Psoas muscle (tissue), 8 donors: ENCODE data around the gene FXYD5. TPM values are rescaled to one million over a fixed set of nuclear protein-coding genes. Genes with fewer than 3 reads are reported as not detected.
A peak's percentile ranks its signal among the peaks of the same experiment; 100 is the strongest.
"Not testable (repeated sequence)": the region's sequence is repeated elsewhere in the genome, so short reads cannot be mapped to it uniquely, and the experiment has no call there.

Experiments used
- ATAC-seq, 4 donors: fragments of 200-7000 bp; cut with Tn5 transposase; one replicate each; pipeline ENCODE4 v1.9.1; 2020; ENCODE audit warnings: moderate library complexity in 3 of 4, mild to moderate bottlenecking in 2 of 4
- DNase-seq, 2 donors: peaks; one replicate each; pipeline ENCODE4 v3.0.0-alpha.2; 2020
- H3K27ac ChIP-seq: fragments of 200-600 bp; one replicate; pipeline ENCODE4 v1.8.0; 2022
- H3K27me3 ChIP-seq, 3 donors: fragments of 200-600 bp in 1 of 3; one replicate each; pipeline versions ENCODE4 v1.6.1 to v1.8.0; 2013 to 2022; ENCODE audit warnings: low read length in 2 of 3, mild to moderate bottlenecking in 2 of 3, moderate library complexity in 1 of 3; ENCODE audit not compliant: insufficient read depth in 3 of 3
- H3K36me3 ChIP-seq, 2 donors: fragments of 200-600 bp in 1 of 2; one replicate each; pipeline versions ENCODE4 v1.6.1 to v1.8.0; 2013 to 2022; ENCODE audit warnings: low read depth in 1 of 2, mild to moderate bottlenecking in 1 of 2, moderate library complexity in 1 of 2; ENCODE audit not compliant: insufficient read depth in 1 of 2
- H3K4me1 ChIP-seq: fragments of 200-600 bp; one replicate; pipeline ENCODE4 v1.8.0; 2022
- H3K4me3 ChIP-seq: fragments of 200-600 bp; one replicate; pipeline ENCODE4 v1.8.0; 2022; ENCODE audit warnings: mild to moderate bottlenecking
- H3K9me3 ChIP-seq: fragments of 200-600 bp; one replicate; pipeline ENCODE4 v1.8.0; 2022
- WGBS, 3 donors: extraction: QIAGEN DNeasy Blood & Tissue Kit; methylation state at CpG; one replicate each; pipeline versions ENCODE4 v1.1.6 to v1.1.7; 2013; 5-methylcytosine and 5-hydroxymethylcytosine counted together
- intact Hi-C, 2 donors: fragments of 100-400 bp; cut with DNase I; formaldehyde crosslinking; loops; one replicate each; pipeline versions ENCODE4 v1.11.0 to v1.14.2; 2022
- polyA plus RNA-seq, 3 donors: library from polyadenylated mRNA; stranded (reverse); fragments of 200-250 nt; gene quantifications; one replicate each; pipeline ENCODE4 v1.2.3, GENCODE V29; 2013
- total RNA-seq, 4 donors: library from RNA; stranded (reverse); fragmentation: NEBNext Ultra II Directional in 2 of 4; extraction: Animal tissue kit (Norgen Biotek cat#: 25700) in 2 of 4; gene quantifications; one replicate each; pipeline versions ENCODE4 v1.2.1 to v1.2.4, GENCODE V29; 2021 to 2023
- TF ChIP-seq, protein P1 (sequence below): fragments of 200-600 bp; IDR thresholded peaks from one replicate; pipeline ENCODE4 v1.8.0; 2022; ENCODE audit warnings: antibody characterized with exemption
- donor health status: healthy with polysubstance abuse.
- donor health status: DM: no; HTN: no; CAD: no; lungs with moderate emphysema.
- donor health status: Bipolar disorder and iron deficiency.
- donor health status: healthy.
- donor health status: DM: yes; HTN: yes; CAD: no.
- donor health status: DM: no; HTN: no; CAD: no.
- donor health status: DM: no; HTN: no; CAD: no.
- donor health status: DM: yes; HTN: yes; CAD: no.

The FXYD5 gene
- total and polyA plus RNA-seq, 7 donors, result 6.4 to 19.1 (median 11.5) TPM

DNA sequence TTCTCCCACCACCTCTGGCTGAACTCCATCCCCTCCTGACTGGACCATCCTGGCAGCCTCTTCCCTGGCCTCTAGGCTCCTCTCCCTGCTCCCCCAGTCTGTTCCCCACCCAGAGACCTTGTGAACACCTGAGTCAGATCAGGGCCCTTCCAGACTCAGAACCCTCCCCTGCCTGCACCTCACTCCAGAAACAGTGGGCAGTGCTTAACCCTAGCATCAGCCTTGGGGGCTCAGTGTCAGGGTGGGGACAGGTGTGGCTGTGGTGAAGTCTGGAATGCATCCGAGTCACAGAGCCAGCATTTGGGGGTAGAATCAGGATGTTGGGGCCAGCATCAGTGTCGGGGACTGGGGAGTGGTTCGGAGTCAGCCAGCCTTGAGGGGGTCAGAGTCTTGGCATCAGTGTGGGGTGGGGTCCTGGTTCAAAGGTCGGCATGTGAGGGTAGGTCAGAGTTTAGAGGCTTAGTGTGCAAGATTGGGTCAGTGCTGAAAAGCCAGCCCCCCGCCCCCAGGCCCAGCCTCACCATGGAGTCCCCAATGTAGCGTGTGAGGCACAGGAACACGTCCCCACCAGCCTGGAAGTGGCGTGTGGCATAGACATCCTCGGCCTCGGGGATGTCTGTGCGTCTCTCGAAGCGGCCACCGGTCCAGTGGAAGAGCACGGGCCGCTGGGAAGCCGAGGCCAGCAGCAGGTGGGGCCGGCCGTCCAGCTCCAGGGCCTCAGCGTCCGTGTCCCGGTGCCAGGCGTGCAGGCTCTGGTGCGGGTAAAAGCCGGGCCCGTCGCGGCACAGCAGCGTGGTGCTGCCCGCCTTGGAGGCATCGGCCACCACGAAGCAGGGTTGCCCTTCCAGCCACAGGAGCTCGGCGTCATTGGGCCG, 28.5 kb upstream of the FXYD5 start:
- peak overlapping the region; percentile 28 for H3K4me3 ChIP-seq
- H3K27ac ChIP-seq, result peak overlapping the region; percentile 36
- DNase-seq (peak in 1 of 2 donors; percentile 59), ATAC-seq (no peak)
- no peaks in the 10 kb centered on the region for H3K9me3 ChIP-seq
- H3K4me1 ChIP-seq, result peaks cover 28% of the 10 kb centered on the region
- intact Hi-C loops, result no loop called here
- no peaks in the 10 kb centered on the region for H3K27me3 ChIP-seq
- TF ChIP-seq, protein P1, sequence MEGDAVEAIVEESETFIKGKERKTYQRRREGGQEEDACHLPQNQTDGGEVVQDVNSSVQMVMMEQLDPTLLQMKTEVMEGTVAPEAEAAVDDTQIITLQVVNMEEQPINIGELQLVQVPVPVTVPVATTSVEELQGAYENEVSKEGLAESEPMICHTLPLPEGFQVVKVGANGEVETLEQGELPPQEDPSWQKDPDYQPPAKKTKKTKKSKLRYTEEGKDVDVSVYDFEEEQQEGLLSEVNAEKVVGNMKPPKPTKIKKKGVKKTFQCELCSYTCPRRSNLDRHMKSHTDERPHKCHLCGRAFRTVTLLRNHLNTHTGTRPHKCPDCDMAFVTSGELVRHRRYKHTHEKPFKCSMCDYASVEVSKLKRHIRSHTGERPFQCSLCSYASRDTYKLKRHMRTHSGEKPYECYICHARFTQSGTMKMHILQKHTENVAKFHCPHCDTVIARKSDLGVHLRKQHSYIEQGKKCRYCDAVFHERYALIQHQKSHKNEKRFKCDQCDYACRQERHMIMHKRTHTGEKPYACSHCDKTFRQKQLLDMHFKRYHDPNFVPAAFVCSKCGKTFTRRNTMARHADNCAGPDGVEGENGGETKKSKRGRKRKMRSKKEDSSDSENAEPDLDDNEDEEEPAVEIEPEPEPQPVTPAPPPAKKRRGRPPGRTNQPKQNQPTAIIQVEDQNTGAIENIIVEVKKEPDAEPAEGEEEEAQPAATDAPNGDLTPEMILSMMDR, result no peak
- WGBS, 3 donors, result 51 to 76% (median 54%) methylated on average over 26 to 35 of the region's 35 CpGs
- H3K36me3 ChIP-seq, result no peaks in the 10 kb centered on the region

DNA sequence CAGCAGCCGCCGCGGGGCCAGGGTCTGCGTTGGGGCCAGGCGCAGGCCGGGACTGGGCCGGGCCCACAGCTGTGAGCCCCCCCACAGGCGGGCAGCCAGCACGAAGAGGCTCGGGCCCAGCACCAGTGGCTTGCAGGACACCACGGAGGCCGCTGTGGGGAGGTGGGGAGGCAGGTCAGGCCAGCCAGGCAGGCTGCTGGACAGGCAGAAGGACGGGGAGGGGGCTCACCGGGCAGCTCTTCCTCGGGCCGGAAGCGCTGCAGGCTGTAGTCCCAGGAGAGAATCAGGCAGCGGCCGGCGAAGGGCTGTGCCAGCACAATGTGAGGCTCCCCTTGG, 27.9 kb upstream of the FXYD5 start:
- peak overlapping the region; percentile 36 for H3K27ac ChIP-seq
- H3K4me3 ChIP-seq, result peak overlapping the region; percentile 28
- no peak for ATAC-seq
- H3K9me3 ChIP-seq, result no peaks in the 10 kb centered on the region
- no peaks in the 10 kb centered on the region for H3K27me3 ChIP-seq
- 26 to 30% (median 27%) methylated on average over 14 to 20 of the region's 20 CpGs for WGBS, 3 donors
- no peaks in the 10 kb centered on the region for H3K36me3 ChIP-seq
- peak; percentile 44 to 80 for DNase-seq
- TF ChIP-seq, protein P1, result no peak
- intact Hi-C loops, result no loop called here
- H3K4me1 ChIP-seq, result peaks cover 31% of the 10 kb centered on the region

DNA sequence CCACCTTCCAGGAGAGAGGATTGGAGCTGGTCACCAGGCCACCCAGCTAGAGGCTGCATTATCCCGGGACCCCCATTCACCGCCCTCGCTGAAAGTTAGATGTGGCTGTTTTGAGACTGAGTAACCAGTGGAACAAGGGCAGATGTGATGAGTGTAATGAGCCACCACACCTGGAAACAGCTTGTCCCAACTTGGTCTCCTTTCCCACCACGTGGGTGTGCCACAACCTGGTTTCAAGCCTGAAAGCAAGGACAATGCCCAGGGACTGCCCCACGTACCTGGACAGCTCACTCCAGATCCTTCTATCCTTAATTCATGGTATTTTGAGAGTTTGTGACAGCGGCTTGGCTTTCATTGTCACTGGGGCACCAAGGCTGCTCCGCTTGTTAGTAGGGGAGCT, 26.7 kb upstream of the FXYD5 start:
- Histone ChIP-seq H3K9me3 (no peaks in the 10 kb centered on the region), H3K27me3 (no peaks in the 10 kb centered on the region), H3K4me1 (peaks cover 31% of the 10 kb centered on the region), H3K27ac (no peak overlapping the region), H3K36me3 (no peaks in the 10 kb centered on the region), H3K4me3 (no peak overlapping the region)
- TF ChIP-seq, protein P1, result no peak
- ATAC-seq (no peak), DNase-seq (no peak)
- intact Hi-C loops, result no loop called here
- 79 to 82% (median 81%) methylated on average over 7 of the region's 7 CpGs for WGBS, 3 donors

DNA sequence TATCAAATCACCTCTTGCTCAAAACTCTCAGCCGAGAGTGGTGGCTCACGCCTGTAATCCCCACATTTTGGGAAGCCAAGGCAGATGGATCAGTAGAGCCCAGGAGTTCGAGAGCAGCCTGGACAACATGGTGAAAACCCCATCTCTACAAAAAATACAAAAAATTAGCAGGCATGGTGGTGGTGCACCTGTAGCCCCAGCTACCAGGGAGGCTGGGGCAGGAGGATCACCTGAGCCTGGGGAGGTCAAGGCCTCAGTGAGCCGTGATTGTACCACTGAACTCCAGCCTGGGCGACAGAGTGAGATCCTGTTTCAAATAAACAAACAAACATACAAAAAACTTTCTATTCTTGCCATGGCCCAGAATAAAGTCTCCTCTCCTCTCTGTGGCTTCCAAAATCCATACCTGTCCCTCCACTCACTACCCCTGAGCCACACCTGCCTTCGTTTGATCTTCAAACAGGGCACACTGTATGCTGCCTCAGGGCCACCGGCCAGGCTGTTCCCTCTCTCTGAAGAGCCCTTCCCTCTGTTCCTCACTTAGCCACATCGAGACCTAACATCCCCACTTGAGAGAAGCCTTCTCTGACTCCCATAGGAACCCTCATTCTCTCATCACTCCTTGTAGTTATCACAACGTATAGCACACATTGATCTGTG, 26.0 kb upstream of the FXYD5 start:
- ATAC-seq (no peak), DNase-seq (no peak)
- TF ChIP-seq, protein P1, result no peak
- Histone ChIP-seq H3K36me3 (no peaks in the 10 kb centered on the region), H3K9me3 (no peaks in the 10 kb centered on the region), H3K27ac (peak overlapping the region; percentile 44), H3K27me3 (no peaks in the 10 kb centered on the region), H3K4me3 (no peak overlapping the region), H3K4me1 (peaks cover 25% of the 10 kb centered on the region)
- 89 to 94% (median 91%) methylated on average over 9 of the region's 9 CpGs for WGBS, 3 donors
- intact Hi-C loops, result no loop called here

DNA sequence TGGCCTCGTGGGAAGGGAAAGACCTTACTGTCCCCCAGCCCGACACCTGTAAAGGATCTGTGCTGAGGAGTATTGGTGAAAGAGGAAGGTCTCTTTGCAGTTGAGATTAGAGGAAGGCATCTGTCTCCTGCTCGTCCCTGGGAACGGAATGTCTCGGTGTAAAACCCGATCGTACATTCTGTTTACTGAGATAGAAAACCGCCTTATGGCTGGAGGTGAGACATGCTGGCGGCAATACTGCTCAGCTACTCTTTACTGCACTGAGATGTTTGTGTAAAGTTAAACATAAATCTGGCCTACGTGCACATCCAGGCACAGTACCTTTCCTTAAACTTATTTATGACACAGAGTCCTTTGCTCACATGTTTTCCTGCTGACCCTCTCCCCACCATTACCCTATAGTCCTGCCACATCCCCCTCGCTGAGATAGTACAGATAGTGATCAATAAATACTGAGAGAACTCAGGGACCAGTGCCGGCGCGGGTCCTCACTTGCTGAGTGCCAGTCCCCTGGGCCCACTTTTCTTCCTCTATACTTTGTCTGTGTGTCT, 24.7 kb upstream of the FXYD5 start:
- not testable (repeated sequence) for ATAC-seq, DNase-seq, H3K27me3 ChIP-seq, H3K9me3 ChIP-seq, H3K4me3 ChIP-seq, H3K36me3 ChIP-seq
- H3K27ac ChIP-seq, result peak overlapping the region; percentile 44
- 46 to 63% (median 46%) methylated on average over 14 of the region's 14 CpGs for WGBS, 3 donors
- H3K4me1 ChIP-seq, result peaks cover 21% of the 10 kb centered on the region
- intact Hi-C loops, result loop anchor here in 1 of 2 donors (5.0 kb wide), 1 partner anchor 62 kb away; no protein-coding TSS in a partner anchor
